GM19372 (cell line): ENCODE results near the gene BACE2.

Source experiments
- ATAC-seq: cut with Tn5 transposase; IDR thresholded peaks from one replicate; pipeline ENCODE4 v1.9.1; 2021; ENCODE audit warnings: mild to moderate bottlenecking, low read depth, moderate library complexity; ENCODE audit not compliant: unreplicated experiment

BACE2 gene

GRCh38 chr21:41315726-41316125 is 147.8 kb downstream of the BACE2 start:
- ATAC-seq, result no peak

DNA sequence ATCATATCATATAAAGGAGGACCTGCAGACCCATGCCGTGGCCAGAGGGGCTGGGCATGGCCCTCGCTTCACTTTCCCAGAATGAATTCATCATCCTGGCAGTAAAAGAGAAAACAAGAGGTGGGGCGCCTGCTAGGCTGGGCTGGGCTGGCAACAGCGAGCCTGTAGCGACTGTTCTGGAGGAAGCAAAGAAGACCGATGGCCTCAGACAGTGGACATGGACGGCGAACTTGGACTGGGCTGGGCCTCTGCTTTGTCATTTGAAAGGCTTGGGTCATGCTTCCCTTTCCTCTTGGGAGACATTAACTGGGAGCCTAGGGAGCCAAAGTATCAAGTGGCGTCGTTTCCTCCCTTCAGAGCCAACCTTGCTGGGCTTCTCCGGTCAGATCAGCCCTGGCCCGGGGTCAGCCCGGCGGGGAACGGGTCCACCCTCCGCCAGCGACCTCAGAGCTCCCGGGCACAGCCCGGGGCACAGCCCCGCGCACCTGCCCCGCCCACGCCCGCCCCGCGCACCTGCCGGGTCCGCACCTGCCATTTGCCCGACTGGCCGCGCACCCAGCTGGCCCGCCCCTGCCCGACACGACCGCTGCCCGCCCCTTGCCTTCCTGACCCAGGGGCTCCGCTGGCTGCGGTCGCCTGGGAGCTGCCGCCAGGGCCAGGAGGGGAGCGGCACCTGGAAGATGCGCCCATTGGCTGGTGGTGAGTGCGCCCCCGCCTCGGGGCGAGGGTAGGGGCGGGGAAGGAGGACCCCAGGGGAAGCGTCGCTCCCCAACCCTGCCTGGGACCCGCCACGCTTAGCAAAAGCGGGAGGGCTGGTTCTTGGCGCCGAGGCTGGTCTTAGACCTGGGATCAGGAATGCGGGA is 148.5 kb downstream of the BACE2 start, which contains the start of gene FAM3B:
Gene FAM3B (plus strand): TSS at position 602 of the 863 bp plus-strand sequence. CDS start 79 bp downstream, at position 681.
- ATAC-seq, result no peak

GRCh38 chr21:41317063-41317392 is 149.1 kb downstream of the BACE2 start:
- ATAC-seq, result no peak

- no peak for ATAC-seq
Measured at GRCh38 chr21:41317458-41317857, 149.5 kb downstream of the BACE2 start.

GRCh38 chr21:41318218-41318617 is 150.3 kb downstream of the BACE2 start:
- ATAC-seq, result no peak

DNA sequence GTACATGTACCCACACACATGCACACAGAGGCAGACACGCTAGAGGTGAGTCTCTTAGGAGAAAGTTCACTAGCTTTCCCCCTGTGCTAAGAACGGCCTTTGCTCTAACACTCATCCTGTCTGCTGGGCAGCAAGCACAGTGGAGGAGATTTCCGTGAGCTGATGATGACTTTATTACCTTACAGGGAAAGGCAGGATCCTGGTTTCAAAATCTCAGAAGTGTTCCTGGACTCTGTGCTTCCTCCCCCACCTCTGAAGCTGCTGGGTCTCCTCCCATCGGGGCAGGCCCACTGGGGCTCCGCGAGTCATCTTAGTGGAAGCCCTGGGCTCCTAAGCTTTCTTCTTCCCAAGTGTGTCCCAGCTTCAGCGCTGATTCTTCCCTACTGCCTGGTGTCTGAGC is 151.3 kb downstream of the BACE2 start:
- ATAC-seq, result no peak

DNA sequence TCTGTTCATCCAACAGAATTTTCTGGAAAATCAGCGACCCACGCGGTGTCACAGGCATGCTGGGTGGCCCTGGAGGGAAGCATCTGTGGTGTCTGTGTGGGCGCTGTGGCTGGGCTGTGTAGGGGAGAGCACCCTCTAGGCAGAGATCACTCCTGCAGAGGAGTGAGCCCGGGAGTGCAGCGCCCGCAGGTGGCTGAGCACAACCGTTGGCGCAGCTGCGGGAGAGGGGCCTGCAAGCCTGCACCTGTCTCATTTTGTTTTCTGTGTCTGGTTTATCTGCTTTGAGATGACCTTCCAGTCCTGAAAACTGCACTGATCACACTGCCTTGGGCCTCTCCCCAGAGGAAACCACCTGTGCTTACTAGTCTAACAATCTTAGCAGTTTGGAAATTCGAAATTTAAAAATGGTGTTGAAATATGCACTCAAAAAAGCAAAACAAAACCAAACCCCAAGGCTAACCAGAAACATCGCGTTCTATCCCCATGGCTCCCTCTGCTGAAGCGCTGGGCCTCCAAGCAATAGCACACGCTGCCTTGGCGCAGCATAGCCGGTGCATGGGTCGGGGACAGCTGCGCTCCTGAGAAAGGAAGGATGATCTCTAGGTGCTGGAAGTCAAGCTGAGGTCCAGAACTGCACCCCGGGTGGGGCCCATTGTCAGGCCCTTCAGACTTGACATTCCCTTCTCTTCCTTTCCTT is 153.4 kb downstream of the BACE2 start:
- no peak for ATAC-seq

DNA sequence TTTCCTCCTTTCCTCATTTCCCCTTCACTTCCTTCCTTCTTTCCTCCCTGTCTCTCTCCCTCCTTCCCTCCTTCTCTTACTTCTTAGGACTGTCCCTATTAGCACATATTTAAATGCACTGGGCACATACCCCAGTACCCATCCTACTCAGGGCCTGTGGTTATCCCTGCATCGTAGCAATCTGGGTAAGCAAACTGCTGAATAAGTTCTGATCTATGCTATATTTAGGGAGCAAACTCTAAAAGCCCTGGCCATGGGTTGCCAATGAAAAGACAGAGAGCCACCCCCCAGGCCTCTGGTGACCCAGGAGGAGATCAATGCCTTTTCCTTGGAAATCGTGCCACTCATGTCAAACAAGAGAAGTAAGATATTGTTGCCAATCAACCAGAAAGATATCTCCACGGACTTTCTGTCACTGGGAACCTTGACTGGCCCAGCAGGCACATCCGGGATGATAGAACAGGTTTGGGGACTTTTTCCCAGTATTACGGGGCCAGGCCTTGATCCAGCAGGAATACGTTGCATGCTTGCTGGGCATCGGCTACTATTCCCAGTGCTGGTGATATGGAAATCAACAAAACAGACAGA is 154.0 kb downstream of the BACE2 start:
- ATAC-seq, result no peak

DNA sequence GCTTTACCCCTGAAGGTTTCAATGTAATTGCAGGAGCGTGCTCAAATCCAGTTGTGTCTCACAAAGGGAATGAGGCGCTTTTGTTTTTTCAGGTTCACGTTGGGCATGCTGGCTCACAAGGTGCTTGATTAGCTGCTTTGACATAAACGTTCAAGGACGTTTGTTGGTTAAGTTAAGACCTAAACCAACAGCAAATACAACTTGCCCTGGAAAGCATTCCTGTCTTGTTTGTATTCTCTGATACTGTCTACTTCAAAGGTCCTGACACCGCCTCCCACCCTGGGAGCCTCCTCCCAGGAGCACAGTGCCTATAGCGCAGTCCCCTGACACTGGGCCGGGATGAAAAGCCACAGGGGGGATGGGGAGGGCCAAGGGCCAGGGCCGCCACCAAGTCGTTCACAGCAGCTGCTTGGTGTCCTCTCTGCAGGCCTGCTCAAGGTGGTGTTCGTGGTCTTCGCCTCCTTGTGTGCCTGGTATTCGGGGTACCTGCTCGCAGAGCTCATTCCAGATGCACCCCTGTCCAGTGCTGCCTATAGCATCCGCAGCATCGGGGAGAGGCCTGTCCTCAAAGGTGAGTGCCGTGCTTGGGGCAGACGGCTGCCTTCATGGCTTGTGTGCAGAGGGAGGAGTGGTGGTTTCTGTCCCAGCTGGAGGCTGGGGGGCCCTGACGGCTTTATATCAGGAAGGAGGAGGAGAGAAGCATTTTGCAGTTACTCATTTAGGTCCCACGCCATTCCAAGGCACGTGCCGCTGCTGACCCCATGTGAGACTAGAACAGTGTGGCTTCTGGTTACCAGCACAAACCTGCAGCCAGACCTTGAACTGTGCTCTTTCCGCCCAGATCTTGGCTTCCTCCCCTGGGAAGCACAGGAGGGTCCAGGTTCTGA is 154.8 kb downstream of the BACE2 start:
- no peak for ATAC-seq

GRCh38 chr21:41325138-41325912 is 157.4 kb downstream of the BACE2 start:
- no peak for ATAC-seq

GRCh38 chr21:41326414-41327080 is 158.6 kb downstream of the BACE2 start:
- ATAC-seq, result no peak

DNA sequence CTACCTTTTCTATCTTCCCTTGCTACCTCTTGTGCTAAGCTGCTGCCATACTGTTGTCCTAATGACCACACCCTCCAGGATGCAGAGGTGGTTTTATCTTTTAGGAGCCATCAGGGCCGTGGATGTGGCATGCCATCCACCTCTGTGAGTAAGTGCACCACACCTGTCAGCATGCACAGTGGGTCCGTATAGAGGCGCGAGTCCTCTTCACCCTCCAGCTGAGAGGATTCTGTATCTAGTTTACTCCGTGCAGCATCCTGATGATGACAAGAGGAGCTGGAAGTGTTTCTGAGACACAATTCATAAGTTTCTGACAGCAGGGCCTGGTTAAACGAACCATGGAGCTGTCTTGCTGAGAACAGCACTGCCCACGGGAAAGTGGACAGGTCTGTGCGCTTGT is 159.8 kb downstream of the BACE2 start:
- ATAC-seq, result no peak

DNA sequence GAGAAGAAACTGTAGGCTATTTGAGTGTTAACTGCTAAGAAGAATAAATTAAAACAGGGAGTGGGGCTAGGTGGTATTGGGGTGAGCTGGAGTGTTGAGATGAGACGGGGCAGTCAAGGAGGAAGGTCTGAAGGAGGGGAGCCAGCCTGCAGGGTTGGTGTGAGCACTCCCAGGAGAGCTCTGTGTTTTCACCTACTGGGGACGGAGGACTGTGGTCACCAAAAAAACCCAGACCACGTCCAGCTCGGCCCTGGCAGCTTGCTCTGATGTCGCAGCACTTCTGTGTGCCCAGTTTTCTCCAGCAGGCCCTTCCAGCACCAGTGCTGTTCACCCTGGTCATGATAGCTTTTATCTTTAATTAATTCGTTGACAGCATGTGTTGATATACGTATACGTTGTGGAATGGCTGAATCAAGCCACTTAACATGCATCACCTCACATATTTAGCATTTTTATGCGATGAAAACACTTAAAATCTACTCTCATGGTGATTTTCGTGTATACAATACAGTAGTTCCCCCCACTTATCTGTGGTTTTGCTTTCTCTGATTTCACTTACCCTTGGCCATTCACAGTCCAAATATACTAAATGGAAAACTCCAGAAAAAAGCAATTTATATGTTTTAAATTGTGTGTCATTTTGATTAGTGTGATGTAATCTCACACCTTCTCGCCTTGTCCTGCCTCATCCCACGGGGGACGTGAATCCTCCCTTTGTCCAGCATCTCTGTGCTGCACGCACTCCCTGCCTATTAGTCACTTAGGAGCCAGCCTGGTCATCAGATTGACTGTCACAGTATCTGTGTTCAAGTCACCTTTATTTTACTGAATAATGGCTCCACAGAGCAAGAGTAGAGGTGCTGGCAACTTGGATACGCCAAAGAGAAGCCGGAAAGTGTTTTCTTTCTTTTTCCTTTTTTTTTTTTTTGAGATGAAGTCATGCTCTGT is 161.0 kb downstream of the BACE2 start:
- ATAC-seq, result no peak
